ENCODE data around the gene DBX1. TPM values are rescaled to one million over a fixed set of nuclear protein-coding genes. Genes with fewer than 3 reads are reported as not detected.

Gene DBX1
- polyA plus RNA-seq, 1 donor (not counting 4 experiments of a cell fraction or from before 2014, with no cell fraction given) = not detected

DNA sequence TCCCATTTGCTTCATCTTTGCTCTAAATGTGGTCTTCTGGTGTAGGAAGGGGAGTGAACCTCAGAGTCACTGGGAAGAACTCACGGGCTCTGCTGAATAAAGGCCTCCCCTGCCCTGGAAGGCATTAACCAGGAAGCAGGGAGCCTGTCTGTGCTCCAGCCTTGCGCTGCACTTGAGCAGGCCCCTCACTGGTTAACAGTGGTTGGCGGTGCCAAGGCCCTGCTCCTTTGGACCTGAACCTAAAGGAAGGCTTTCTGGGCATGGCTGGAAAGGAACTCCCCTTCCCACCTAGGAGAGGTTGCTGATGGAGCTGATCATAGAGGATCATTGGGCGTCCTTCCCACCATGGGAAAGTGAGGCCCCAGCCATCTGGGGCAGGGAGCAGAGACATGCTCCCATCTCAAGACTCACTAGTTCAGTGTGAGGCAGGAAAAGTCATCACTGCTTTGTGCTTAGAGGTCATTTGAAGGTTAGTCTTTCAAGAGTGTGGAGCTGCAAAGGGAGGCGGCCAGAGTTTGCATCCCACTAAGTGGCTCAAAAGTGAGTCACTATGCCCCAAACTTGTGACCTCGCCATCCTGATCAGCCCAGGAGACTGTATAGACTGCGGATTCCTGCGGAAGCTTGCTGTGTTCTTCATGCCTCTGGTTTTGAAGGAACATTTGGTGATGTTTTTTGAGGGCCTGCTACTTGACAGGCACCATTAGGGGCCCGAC lies 50.4 kb downstream of the DBX1 start:
- no peak for FAIRE-seq

More for the DNA sequence above, 50.4 kb downstream of the DBX1 start:
- Histone ChIP-seq H4K20me1 (ENCODE audit: control insufficient read depth, extremely low read depth, insufficient read depth, low read length) (peaks cover 10% of the 10 kb centered on the region), H3K27me3 (ENCODE audit: control insufficient read depth, extremely low read depth, insufficient read depth, low read length) (no peaks in the 10 kb centered on the region), H3K79me2 (ENCODE audit: control insufficient read depth, insufficient read depth, low read length) (no peaks in the 10 kb centered on the region), H3K9me3 (ENCODE audit: control insufficient read depth, low read depth, low read length) (no peaks in the 10 kb centered on the region), H3K36me3 (ENCODE audit: control insufficient read depth in 2 of 2, extremely low read depth in 1 of 2, insufficient read depth in 2 of 2, low read length in 2 of 2) (peaks cover 7 to 11% of the 10 kb centered on the region in 2 experiments), H3K4me2 (ENCODE audit: control insufficient read depth, extremely low read depth, insufficient read depth, low read depth, low read length) (no peak overlapping the region), H3K9me1 (ENCODE audit: control insufficient read depth, extremely low read depth, insufficient read depth, low read length) (peaks cover 2% of the 10 kb centered on the region), H3K9ac (ENCODE audit: control insufficient read depth, extremely low read depth, insufficient read depth, low read length) (no peak overlapping the region), H2AFZ (ENCODE audit: control insufficient read depth, low read length) (no peak overlapping the region), H3K4me1 (ENCODE audit: control insufficient read depth, extremely low read depth, insufficient read depth, low read length) (peaks cover 36% of the 10 kb centered on the region), H3K4me3 (ENCODE audit: control insufficient read depth in 2 of 3, extremely low read depth in 1 of 3, insufficient read depth in 2 of 3, low read depth in 1 of 3, low read length in 3 of 3) (no peak overlapping the region), H3K27ac (ENCODE audit: control insufficient read depth, insufficient read depth, low read length) (no peak overlapping the region)
- dilution Hi-C loops (cut with MboI; ENCODE audit: extremely low pct_ligation_motif_present, low sequenced_read_pairs) = no loop called here
- TF ChIP-seq EZH2 (IDR thresholded peaks at IDR 0.05; ENCODE audit: low read length) = no peak
- no peak for TF ChIP-seq CTCF (optimal IDR thresholded peaks at IDR 0.05 in 1 of 3, IDR thresholded peaks at IDR 0.05 in 1 of 3, conservative IDR thresholded peaks at IDR 0.05 in 1 of 3; ENCODE audit: extremely low read depth in 1 of 3, insufficient read depth in 2 of 3, low read length in 3 of 3)
- DNase-seq (ENCODE audit: low read depth, low spot score) = no peak

Other genes with a start within 250 kb of the DBX1 start
- 34.9 to 46.0 TPM (median 45.1 TPM) in 3 replicates for gene HTATIP2, start 203.2 kb upstream of the DBX1 start, polyA plus RNA-seq
- gene PRMT3, start 227.2 kb upstream of the DBX1 start, polyA plus RNA-seq = 17.2 to 29.4 TPM (median 18.0 TPM) in 3 replicates